K562 (cell line): ENCODE measurements around the gene FAM25A. TPM values are rescaled to one million over a fixed set of nuclear protein-coding genes. Genes with fewer than 3 reads are reported as not detected.
"Not testable (repeated sequence)": the region's sequence is repeated elsewhere in the genome, so short reads cannot be mapped to it uniquely, and the experiment has no call there.

Experiments
- ATAC-seq: fragments of 200-7000 bp; cut with Tn5 transposase; 3 replicates; pipeline ENCODE4 v1.9.1; 2020; ENCODE audit warnings: moderate library complexity
- BruUV-seq: library from RNA; stranded (reverse); fragments of 400-500 nt; replicated peaks from 2 replicates; lab custom pipeline; 2021; lab: Mats Ljungman, UMichigan
- CTCF ChIA-PET: fragments of 300-600 bp; formaldehyde crosslinking; extraction: SDS; loops from one replicate; lab custom pipeline; 2021; ENCODE audit warnings: low intra/inter-chr PET ratio; lab: Yijun Ruan, JAX
- POLR2A ChIA-PET: fragments of 300-600, 350-650 bp; sonication (Branson Sonifier 250); formaldehyde crosslinking; extraction: SDS; loops from one replicate; lab custom pipeline; 2021; ENCODE audit warnings: antibody characterized with exemption, inconsistent platforms; lab: Yijun Ruan, JAX
- DNase-seq, 4 experiments: peaks; one replicate each; pipeline versions ENCODE4 v3.0.0 to v3.0.0-alpha.2; 2011 to 2018; ENCODE audit warnings: low spot score in 3 of 4, mixed read lengths in 3 of 4; ENCODE audit errors: extremely low read depth in 1 of 4
- FAIRE-seq: peaks from 2 replicates; lab custom pipeline; 2011; peaks lifted over from hg19 to GRCh38; lab: Jason Lieb, UNC
- H2AFZ ChIP-seq: 2 replicates; pipeline ENCODE4 v1.6.0; 2011; ENCODE audit warnings: low read depth, low read length, control low read depth, inconsistent platforms
- H3K27ac ChIP-seq: fragments of 200-600 bp; 3 replicates; pipeline ENCODE4 v1.8.0; 2011; ENCODE audit warnings: low read depth, mild to moderate bottlenecking, control low read depth, inconsistent platforms, low read length, moderate library complexity, mixed read lengths; ENCODE audit errors: extremely low read depth
- H3K27me3 ChIP-seq, 2 experiments: fragments of 300-600 bp in 1 of 2; 2 replicates in 1 of 2; 3 replicates in 1 of 2; pipeline versions ENCODE4 v1.6.0 to v1.8.0; 2011; ENCODE audit warnings: inconsistent platforms in 2 of 2, low read length in 2 of 2, mild to moderate bottlenecking in 1 of 2, mixed read lengths in 1 of 2, moderate library complexity in 1 of 2; ENCODE audit not compliant: control insufficient read depth in 2 of 2, insufficient read depth in 2 of 2
- H3K36me3 ChIP-seq: fragments of 300-600 bp; 3 replicates; pipeline ENCODE4 v1.8.0; 2011; ENCODE audit warnings: mild to moderate bottlenecking, low read length, inconsistent platforms; ENCODE audit not compliant: control insufficient read depth, insufficient read depth
- H3K4me1 ChIP-seq, 2 experiments: fragments of 200-600 bp in 1 of 2; replicated peaks in 1 of 2; 2 replicates in 1 of 2; 3 replicates in 1 of 2; pipeline versions ENCODE4 v1.5.1 to v1.8.0; 2011; ENCODE audit warnings: inconsistent platforms in 2 of 2, low read length in 2 of 2, mild to moderate bottlenecking in 1 of 2, mixed read lengths in 1 of 2, moderate library complexity in 1 of 2; ENCODE audit not compliant: control insufficient read depth in 2 of 2, insufficient read depth in 2 of 2
- H3K4me2 ChIP-seq: 2 replicates; pipeline ENCODE4 v1.6.1; 2011; ENCODE audit warnings: low read length, control low read depth, inconsistent platforms, mixed read lengths; ENCODE audit not compliant: insufficient read depth
- H3K4me3 ChIP-seq: fragments of 200-600 bp; sonication (generic), shearing (Covaris generic); 2 replicates; pipeline ENCODE4 v1.5.1; 2016; ENCODE audit warnings: control low read depth, inconsistent platforms
- H3K79me2 ChIP-seq: fragments of 200-600 bp; 3 replicates; pipeline ENCODE4 v1.8.0; 2011; ENCODE audit warnings: low read length, inconsistent platforms; ENCODE audit not compliant: control insufficient read depth, insufficient read depth
- H3K9ac ChIP-seq, 2 experiments: 2 replicates each; pipeline versions ENCODE4 v1.6.0 to v1.6.1; 2011; ENCODE audit warnings: low read depth in 2 of 2, low read length in 2 of 2, control low read depth in 1 of 2, inconsistent platforms in 1 of 2, mild to moderate bottlenecking in 1 of 2, mixed read lengths in 1 of 2; ENCODE audit not compliant: insufficient read depth in 1 of 2
- H3K9me1 ChIP-seq: one replicate; pipeline ENCODE4 v1.6.0; 2011; ENCODE audit warnings: inconsistent platforms, mild to moderate bottlenecking, low read length, moderate library complexity; ENCODE audit not compliant: control insufficient read depth, insufficient read depth
- H3K9me3 ChIP-seq: replicated peaks from 2 replicates; pipeline ENCODE4 v1.5.1; 2011; ENCODE audit warnings: low read depth, low read length, inconsistent platforms; ENCODE audit not compliant: control insufficient read depth, insufficient read depth
- H4K20me1 ChIP-seq: replicated peaks from 2 replicates; pipeline ENCODE4 v1.6.1; 2011; ENCODE audit warnings: low read length, inconsistent platforms, mixed read lengths; ENCODE audit not compliant: control insufficient read depth, insufficient read depth
- WGBS: fragments of 100-300 bp; shearing (Covaris generic); methylation state at CpG from one replicate; pipeline ENCODE4 v1.1.6; 2016; ENCODE audit warnings: low coverage, mixed read lengths; ENCODE audit not compliant: insufficient coverage; ENCODE audit errors: missing lambda C conversion rate; 5-methylcytosine and 5-hydroxymethylcytosine counted together
- in situ Hi-C: fragments of 300-500 bp; cut with MboI; formaldehyde crosslinking; loops from 4 replicates; pipeline ENCODE4 v1.15.0; 2018; ENCODE audit warnings: inconsistent platforms, mixed read lengths
- intact Hi-C: fragments of 100-400 bp; cut with micrococcal nuclease; formaldehyde crosslinking; loops from 2 replicates; pipeline ENCODE4 v1.14.2; 2022
- polyA plus RNA-seq, 8 experiments: library from polyadenylated mRNA; depleted of rRNA in 4 of 8; stranded (reverse) in 5 of 8; unstranded in 3 of 8; fragments of >200 nt; fragmentation: Nextera tagmentation in 2 of 8; fragmentation: Illumina TruSeq in 1 of 8; extraction: Ambion mirVana in 2 of 8; extraction: Trizol in 1 of 8; gene quantifications; 2 replicates each; pipeline versions ENCODE4 v1.2.1 to v1.2.3, GENCODE V29; 2011 to 2014; ENCODE audit warnings: inconsistent platforms in 1 of 8, missing spikeins in 1 of 8
- total RNA-seq, 7 experiments: library from RNA; depleted of rRNA in 6 of 7; stranded (reverse); fragments of >200 nt in 6 of 7; fragmentation: Illumina TruSeq in 2 of 7; extraction: Trizol in 2 of 7; gene quantifications; 2 replicates each; pipeline versions ENCODE4 v1.2.1 to v1.2.3, GENCODE V29; 2011 to 2021; ENCODE audit warnings: low replicate concordance in 1 of 7

The FAM25A gene
- total and polyA plus RNA-seq, 9 of the 15 experiments (the other 6 are each of a cell fraction or from before 2014, with no cell fraction given), result not detected

DNA sequence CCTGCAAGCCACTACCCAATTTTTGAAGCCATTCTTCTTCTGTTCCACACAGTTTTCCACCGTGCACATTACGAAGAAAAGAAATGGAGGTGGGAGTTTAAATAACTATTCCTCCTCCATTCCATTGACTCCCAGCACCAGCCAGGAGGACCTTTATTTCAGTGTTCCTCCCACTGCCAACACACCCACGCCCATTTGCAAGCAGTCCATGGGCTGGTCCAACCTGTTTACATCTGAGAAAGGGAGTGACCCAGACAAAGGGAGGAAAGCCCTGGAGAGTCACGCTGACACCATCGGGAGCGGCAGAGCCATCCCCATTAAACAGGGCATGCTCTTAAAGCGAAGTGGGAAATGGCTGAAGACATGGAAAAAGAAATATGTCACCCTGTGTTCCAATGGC lies 11.8 kb upstream of the FAM25A start:
- WGBS, result 72% methylated on average over 3 of the region's 7 CpGs
- H3K4me2 ChIP-seq, in situ Hi-C loops, CTCF ChIA-PET, POLR2A ChIA-PET, FAIRE-seq, H3K9me1 ChIP-seq, DNase-seq, H3K4me3 ChIP-seq, H3K36me3 ChIP-seq, intact Hi-C loops, ATAC-seq, H3K4me1 ChIP-seq, H3K27me3 ChIP-seq, H3K27ac ChIP-seq, H3K9me3 ChIP-seq, H3K79me2 ChIP-seq, H3K9ac ChIP-seq, H4K20me1 ChIP-seq, BruUV-seq, H2AFZ ChIP-seq: not testable (repeated sequence)

DNA sequence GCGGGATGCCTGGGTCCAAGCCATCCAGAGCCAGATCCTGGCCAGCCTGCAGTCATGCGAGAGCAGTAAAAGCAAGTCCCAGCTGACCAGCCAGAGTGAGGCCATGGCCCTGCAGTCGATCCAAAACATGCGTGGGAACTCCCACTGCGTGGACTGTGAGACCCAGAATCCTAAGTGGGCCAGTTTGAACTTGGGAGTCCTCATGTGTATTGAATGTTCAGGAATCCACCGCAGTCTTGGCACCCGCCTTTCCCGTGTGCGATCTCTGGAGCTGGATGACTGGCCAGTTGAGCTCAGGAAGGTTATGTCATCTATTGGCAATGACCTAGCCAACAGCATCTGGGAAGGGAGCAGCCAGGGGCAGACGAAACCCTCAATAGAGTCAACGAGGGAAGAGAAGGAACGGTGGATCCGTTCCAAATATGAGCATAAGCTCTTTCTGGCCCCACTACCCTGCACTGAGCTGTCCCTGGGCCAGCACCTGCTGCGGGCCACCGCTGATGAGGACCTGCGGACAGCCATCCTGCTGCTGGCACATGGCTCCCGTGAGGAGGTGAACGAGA lies 10.9 kb upstream of the FAM25A start:
- H3K9ac ChIP-seq, CTCF ChIA-PET, DNase-seq, FAIRE-seq, ATAC-seq, BruUV-seq, H3K4me1 ChIP-seq, H4K20me1 ChIP-seq, H3K4me3 ChIP-seq, H3K9me3 ChIP-seq, in situ Hi-C loops, H3K27ac ChIP-seq, intact Hi-C loops, H3K9me1 ChIP-seq, H3K79me2 ChIP-seq, POLR2A ChIA-PET, H2AFZ ChIP-seq, H3K4me2 ChIP-seq, H3K36me3 ChIP-seq, H3K27me3 ChIP-seq: not testable (repeated sequence)
- 41% methylated on average over 7 of the region's 18 CpGs for WGBS

- H3K79me2 ChIP-seq, H4K20me1 ChIP-seq, intact Hi-C loops, H3K9me1 ChIP-seq, CTCF ChIA-PET, H3K9me3 ChIP-seq, H2AFZ ChIP-seq, POLR2A ChIA-PET, H3K36me3 ChIP-seq, in situ Hi-C loops, H3K4me2 ChIP-seq, H3K4me3 ChIP-seq, BruUV-seq, H3K4me1 ChIP-seq, H3K27ac ChIP-seq, ATAC-seq, DNase-seq, FAIRE-seq, H3K27me3 ChIP-seq, H3K9ac ChIP-seq: not testable (repeated sequence)
- 0% methylated on average over 1 of the region's 3 CpGs for WGBS
Measured at GRCh38 chr10:87013528-87013927, 6.6 kb upstream of the FAM25A start.

DNA sequence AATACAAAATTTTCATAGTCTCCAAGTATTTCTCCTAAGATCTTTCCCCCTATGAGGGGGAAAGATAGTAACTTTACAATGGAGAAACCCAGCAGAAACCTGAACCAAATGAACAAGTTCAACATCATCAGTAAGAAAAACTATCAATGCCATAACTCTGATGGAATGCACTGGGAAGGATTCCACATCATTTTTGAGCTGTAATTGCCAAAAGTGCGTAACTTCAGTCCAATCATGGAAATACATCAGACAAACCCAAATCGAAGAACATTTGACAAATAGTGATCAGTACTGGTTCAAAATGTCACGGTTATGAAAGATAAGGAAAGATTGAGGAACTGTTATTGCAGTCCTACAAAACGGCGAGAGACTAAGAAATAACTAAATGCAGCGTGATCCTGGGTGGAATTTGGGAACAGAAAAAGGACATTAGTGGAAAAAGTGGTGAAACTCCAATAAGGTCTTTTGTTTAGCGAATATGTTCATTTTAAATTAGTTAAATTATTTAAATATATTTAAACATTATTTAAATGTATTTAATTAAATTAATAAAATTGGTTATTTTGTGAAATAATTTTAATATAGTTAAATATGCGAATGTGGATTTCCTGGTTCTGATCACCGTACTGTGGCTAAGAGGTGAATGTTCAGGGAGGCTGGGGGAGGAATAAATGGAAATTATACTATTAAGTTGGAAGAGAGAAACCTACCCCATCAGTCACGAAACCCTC lies 4.9 kb upstream of the FAM25A start:
- H3K27me3 ChIP-seq, H3K9me1 ChIP-seq, intact Hi-C loops, POLR2A ChIA-PET, H3K4me2 ChIP-seq, in situ Hi-C loops, ATAC-seq, H3K79me2 ChIP-seq, H3K4me1 ChIP-seq, CTCF ChIA-PET, H3K9ac ChIP-seq, FAIRE-seq, H4K20me1 ChIP-seq, BruUV-seq, H3K36me3 ChIP-seq, H3K4me3 ChIP-seq, H2AFZ ChIP-seq, H3K9me3 ChIP-seq, DNase-seq, H3K27ac ChIP-seq: not testable (repeated sequence)
- WGBS, result 55% methylated on average over 4 of the region's 10 CpGs
